22Rv1 (cell line): Measurements from ENCODE around the gene COL7A1.

Experiments
- CTCF ChIP-seq: fragments of 450-650 bp; IDR thresholded peaks from 2 replicates; pipeline ENCODE4 v1.5.1; 2017; ENCODE audit warnings: mild to moderate bottlenecking
- ZFX ChIP-seq: fragments of 450-650 bp; IDR thresholded peaks from 2 replicates; pipeline ENCODE4 v1.6.1; 2017; ENCODE audit warnings: antibody characterized with exemption, borderline replicate concordance

GRCh38 chr3:48567090-48567489 lies 28.0 kb downstream of the COL7A1 start:
- TF ChIP-seq CTCF, result no peak
- TF ChIP-seq ZFX, result no peak
